ENCODE data around the gene UMODL1.

UMODL1 gene

DNA sequence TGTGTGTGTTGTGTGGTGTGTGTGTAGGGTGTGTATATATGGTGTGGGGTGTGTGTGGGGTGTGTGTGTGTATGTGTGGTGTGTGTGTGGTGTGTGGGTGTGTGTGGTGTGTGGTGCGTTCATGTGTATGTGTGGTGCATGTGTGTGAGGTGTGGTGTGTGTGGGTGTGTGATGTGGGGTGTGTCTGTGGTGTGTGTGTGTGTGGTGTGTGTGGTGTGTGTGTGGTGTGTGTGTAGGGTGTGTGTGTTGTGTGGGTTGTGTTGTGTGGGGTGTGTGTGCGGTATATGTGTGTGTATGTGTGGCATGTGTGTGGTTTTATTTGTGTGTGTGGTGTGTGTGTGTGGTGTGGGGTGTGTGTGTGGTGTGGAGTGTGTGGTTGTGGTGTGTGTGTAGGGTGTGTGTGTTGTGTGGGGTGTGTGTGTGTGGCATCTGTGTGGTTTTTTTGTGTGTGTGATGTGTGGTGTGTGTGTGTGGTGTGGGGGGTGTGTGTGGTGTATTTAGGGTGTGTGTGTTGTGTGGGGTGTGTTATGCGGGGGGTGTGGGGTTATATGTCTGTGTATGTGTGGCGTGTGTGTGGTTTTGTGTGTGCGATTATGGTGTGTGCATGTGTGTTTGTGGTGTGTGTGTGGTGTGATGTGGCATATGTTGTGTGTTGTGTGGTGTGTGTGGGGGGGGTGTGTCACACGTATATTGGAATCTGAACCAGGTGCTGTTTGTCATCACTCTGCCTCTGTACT lies 43.9 kb upstream of the UMODL1 start:
- TF ChIP-seq, protein P1, sequence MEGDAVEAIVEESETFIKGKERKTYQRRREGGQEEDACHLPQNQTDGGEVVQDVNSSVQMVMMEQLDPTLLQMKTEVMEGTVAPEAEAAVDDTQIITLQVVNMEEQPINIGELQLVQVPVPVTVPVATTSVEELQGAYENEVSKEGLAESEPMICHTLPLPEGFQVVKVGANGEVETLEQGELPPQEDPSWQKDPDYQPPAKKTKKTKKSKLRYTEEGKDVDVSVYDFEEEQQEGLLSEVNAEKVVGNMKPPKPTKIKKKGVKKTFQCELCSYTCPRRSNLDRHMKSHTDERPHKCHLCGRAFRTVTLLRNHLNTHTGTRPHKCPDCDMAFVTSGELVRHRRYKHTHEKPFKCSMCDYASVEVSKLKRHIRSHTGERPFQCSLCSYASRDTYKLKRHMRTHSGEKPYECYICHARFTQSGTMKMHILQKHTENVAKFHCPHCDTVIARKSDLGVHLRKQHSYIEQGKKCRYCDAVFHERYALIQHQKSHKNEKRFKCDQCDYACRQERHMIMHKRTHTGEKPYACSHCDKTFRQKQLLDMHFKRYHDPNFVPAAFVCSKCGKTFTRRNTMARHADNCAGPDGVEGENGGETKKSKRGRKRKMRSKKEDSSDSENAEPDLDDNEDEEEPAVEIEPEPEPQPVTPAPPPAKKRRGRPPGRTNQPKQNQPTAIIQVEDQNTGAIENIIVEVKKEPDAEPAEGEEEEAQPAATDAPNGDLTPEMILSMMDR (conservative IDR thresholded peaks at IDR 0.05; ENCODE audit: low read depth) = no peak
- ChIA-PET CTCF (no interaction called here), POLR2A (ENCODE audit: low non-redundant PET) (no interaction called here)

DNA sequence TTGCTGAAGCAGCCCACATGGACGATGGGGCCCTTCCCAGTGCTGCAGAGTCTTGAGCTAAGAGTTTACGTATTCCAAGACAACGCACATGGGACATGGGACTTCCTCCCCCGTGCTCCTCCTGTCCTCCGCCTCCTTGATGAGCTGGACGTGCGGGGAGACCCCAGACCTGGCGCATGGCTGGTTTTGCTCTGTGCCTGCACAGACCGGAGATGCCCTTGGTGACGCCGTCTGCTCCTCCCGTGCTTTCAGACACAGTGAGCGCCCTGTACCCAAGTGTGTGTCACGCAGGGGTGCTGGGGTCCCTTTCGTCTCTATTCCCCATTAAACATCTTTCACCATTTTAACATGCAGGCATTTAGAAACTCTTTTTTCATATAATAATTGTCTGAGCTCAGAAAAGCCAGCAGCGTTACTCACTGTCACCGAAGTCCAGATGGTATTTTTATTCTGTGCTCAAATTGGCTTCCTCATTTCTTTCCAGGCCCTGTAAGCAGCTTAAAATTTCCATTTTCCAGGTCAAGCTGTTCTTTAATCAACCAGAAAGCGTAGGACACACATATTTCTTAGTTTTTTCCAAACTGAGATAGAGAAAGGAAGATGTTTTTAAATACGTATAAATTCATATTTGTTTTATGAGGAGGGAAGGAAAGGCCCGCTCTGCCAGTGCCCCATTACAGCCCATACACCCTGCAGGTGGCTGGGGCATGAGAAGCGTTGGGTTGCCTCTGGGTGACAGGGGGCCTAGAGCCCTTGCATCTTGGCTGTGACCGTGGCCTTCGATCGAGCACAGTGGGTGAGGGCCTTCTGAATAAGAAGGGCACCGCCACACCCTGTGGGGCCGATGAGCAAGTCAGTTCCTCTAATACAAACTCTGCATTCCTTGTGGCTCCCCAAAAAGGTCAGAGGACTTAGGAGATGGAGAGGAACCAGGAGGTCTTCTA lies 43.0 kb upstream of the UMODL1 start:
- TF ChIP-seq, protein P1 (conservative IDR thresholded peaks at IDR 0.05; ENCODE audit: low read depth) = no peak
- POLR2A ChIA-PET (ENCODE audit: low non-redundant PET) = no interaction called here
- no peak for DNase-seq (ENCODE audit: low spot score)
- CTCF ChIA-PET = no interaction called here
- no peak overlapping the region for H3K27ac ChIP-seq

More for the DNA sequence above, 43.9 kb upstream of the UMODL1 start:
- H3K27ac ChIP-seq = no peak overlapping the region
- no peak for DNase-seq (ENCODE audit: low spot score)

DNA sequence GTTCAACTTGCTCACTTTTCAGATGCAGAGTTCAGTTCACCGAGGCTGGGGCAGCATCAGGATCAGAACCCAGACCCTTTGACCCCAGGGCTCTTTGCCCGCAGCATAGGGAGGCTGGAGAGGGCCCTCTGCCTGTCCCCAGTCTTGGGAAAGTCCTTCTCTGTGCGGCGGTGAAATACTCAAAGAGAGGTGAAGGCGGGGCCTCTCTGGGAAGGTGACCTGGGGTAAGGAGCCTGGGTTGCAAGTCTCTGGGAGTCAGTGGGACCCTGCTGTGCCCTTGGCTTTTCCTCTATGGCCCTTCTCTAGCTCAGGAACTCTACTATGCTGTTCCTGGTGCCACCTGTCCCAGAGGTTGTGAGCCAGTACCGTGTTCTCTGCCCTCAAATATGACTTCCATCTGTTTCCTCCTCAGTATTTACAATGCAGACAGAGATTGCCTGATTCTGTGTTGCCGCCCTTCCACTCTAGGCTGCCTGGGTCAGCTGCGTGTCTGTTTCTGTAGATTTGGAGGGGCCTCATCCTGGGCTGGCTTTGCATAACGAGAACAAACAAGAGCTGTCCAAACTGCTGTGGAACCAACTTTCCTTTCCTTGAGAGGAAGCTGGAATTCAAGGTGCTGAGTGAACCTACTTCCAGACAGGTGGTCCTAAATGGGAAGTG lies 42.2 kb upstream of the UMODL1 start:
- H3K27ac ChIP-seq = no peak overlapping the region
- ChIA-PET CTCF (no interaction called here), POLR2A (ENCODE audit: low non-redundant PET) (no interaction called here)
- DNase-seq (ENCODE audit: low spot score) = no peak
- TF ChIP-seq, protein P1 (conservative IDR thresholded peaks at IDR 0.05; ENCODE audit: low read depth) = no peak

DNA sequence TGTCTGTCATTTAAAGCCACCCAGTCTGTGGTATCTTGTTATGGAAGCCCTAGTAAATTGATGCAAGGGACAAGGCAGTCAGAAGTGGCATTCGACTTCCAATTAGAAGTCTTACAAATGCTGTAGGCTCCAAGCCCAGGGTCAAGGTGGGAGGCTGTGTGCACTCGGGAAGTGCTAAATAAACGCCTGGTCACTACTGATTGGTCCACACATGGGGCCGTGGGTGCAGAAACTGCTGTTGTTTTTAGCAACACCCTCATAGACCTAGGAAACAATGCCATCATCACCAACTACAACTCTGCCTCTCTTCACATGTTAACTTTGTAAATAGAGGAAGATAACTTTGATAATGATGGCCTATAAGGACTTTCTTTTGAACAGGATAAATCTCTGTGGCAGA lies 40.8 kb upstream of the UMODL1 start:
- TF ChIP-seq, protein P1 (conservative IDR thresholded peaks at IDR 0.05; ENCODE audit: low read depth) = no peak
- no peak for DNase-seq (ENCODE audit: low spot score)
- CTCF ChIA-PET = no interaction called here
- no peak overlapping the region for H3K27ac ChIP-seq
- POLR2A ChIA-PET (ENCODE audit: low non-redundant PET) = no interaction called here

DNA sequence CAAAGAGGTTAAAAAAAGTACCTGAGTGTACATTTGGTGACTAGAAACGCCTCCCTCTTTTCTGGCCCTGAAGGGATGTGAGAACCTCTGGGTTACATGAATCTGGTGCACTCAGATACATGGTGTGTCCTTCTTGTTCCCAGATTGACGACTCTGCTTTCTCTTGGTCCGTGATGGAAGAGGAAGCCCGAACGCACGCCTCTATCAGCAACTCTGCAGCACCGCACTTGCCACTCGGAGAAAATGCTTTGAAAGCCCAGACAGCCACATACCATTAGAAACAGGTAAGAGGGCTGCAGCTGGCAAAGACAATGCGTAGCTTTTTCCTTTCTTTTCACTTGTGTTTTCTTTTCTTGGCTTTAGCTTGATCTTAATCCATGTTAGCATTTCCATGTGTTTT lies 39.9 kb upstream of the UMODL1 start:
- no peak for DNase-seq (ENCODE audit: low spot score)
- POLR2A ChIA-PET (ENCODE audit: low non-redundant PET) = no interaction called here
- CTCF ChIA-PET = no interaction called here
- H3K27ac ChIP-seq = no peak overlapping the region
- TF ChIP-seq, protein P1 (conservative IDR thresholded peaks at IDR 0.05; ENCODE audit: low read depth) = no peak

DNA sequence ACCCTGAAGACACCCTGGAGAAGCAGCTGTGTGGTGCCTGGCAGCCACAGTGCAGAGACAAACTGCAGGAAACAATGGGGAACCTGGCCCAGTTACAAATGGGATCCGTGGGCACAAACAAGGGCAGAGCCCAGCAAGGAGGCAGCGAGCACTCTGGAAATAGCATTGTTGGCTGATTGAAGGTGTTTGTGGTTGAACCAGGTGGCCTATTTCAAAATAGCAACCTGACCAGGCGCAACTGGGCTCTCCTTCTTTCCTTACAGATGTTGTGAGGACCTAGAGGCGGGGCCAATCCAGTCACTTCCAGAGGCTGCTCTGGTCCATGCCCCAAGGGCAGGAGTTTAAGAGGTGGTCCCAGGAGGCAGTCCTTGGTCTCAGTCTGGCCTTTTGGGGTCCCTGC lies 39.3 kb upstream of the UMODL1 start:
- ChIA-PET CTCF (interaction anchor here (0.6 kb wide), 1 partner anchor 215 kb away, joined by 5 read pairs; no protein-coding TSS in a partner anchor), POLR2A (ENCODE audit: low non-redundant PET) (interaction anchor here (0.6 kb wide), 1 partner anchor 54 kb away, joined by 4 read pairs; no protein-coding TSS in a partner anchor)
- no peak for DNase-seq (ENCODE audit: low spot score)
- TF ChIP-seq, protein P1 (conservative IDR thresholded peaks at IDR 0.05; ENCODE audit: low read depth) = no peak
- peak overlapping the region; percentile 7; the same call in 1 of the 2 replicates for H3K27ac ChIP-seq
